Stomach (tissue), 9 donors: Measurements from ENCODE around the gene PFKFB1. TPM values are rescaled to one million over a fixed set of nuclear protein-coding genes. Genes with fewer than 3 reads are reported as not detected.

Experiments
- DNase-seq, 2 donors: peaks; one replicate each; pipeline versions ENCODE4 v3.0.0 to v3.0.0-alpha.2; 2013 to 2019
- H3K27ac ChIP-seq, 5 donors: fragments of 200-600 bp in 4 of 5; sonication (generic) in 4 of 5; one replicate each; pipeline ENCODE4 v1.5.1; 2013 to 2019; ENCODE audit warnings: mild to moderate bottlenecking in 1 of 5, moderate library complexity in 1 of 5
- H3K27me3 ChIP-seq, 3 donors: fragments of 200-600 bp; sonication (generic); one replicate each; pipeline ENCODE4 v1.5.1; 2017 to 2019; ENCODE audit warnings: mixed run types in 1 of 3
- H3K36me3 ChIP-seq, 4 donors: fragments of 200-600 bp; sonication (generic); 1 replicate in 3 of 4; 2 replicates in 1 of 4; pipeline ENCODE4 v1.5.1; 2016 to 2019
- H3K4me1 ChIP-seq, 4 donors: fragments of 200-600 bp; sonication (generic); one replicate each; pipeline ENCODE4 v1.5.1; 2016 to 2019
- H3K4me3 ChIP-seq, 4 donors: fragments of 200-600 bp; sonication (generic) in 3 of 4; one replicate each; pipeline ENCODE4 v1.5.1; 2016 to 2019; ENCODE audit warnings: mild to moderate bottlenecking in 1 of 4
- H3K9me3 ChIP-seq, 4 donors: fragments of 200-600 bp; sonication (generic); one replicate each; pipeline ENCODE4 v1.5.1; 2016 to 2019
- EP300 ChIP-seq: sonication (generic); formaldehyde crosslinking; IDR thresholded peaks from one replicate; pipeline ENCODE4 v1.6.1; 2017; ENCODE audit warnings: antibody characterized with exemption
- POLR2A ChIP-seq, 4 donors: fragments of 450-650 bp; IDR thresholded peaks; one replicate each; pipeline ENCODE4 v1.6.1; 2016; ENCODE audit warnings: antibody characterized with exemption in 4 of 4, control low read depth in 2 of 4, mild to moderate bottlenecking in 1 of 4, moderate library complexity in 1 of 4
- POLR2AphosphoS5 ChIP-seq, 3 donors: sonication (generic); formaldehyde crosslinking; IDR thresholded peaks; one replicate each; pipeline ENCODE4 v1.6.1; 2016; ENCODE audit warnings: antibody characterized with exemption in 3 of 3
- WGBS, 5 donors: extraction: QIAGEN DNeasy Blood & Tissue Kit in 3 of 5; methylation state at CpG; one replicate each; pipeline versions ENCODE4 v1.1.5 to v1.1.7; 2013 to 2018; 5-methylcytosine and 5-hydroxymethylcytosine counted together
- intact Hi-C: fragments of 100-400 bp; cut with DNase I; formaldehyde crosslinking; loops from one replicate; pipeline ENCODE4 v1.15.1; 2023; ENCODE audit warnings: low total_unique reads
- polyA plus RNA-seq, 3 donors: library from polyadenylated mRNA; stranded (reverse); fragments of 200-250 nt; gene quantifications; one replicate each; pipeline ENCODE4 v1.2.3, GENCODE V29; 2013
- total RNA-seq, 5 donors: library from RNA; depleted of rRNA; stranded (reverse); fragments of >200 nt; gene quantifications; one replicate each; pipeline versions ENCODE4 v1.1.0 to v1.2.3, GENCODE V29; 2014 to 2016
- TF ChIP-seq, protein P1 (sequence below), 7 experiments: fragments of 450-650 bp in 4 of 7; fragments of 200-600 bp in 3 of 7; sonication (generic) in 3 of 7; IDR thresholded peaks; one replicate each; pipeline ENCODE4 v1.5.1; 2016 to 2019; ENCODE audit warnings: antibody characterized with exemption in 7 of 7, control low read depth in 2 of 7, mild to moderate bottlenecking in 1 of 7
- donor health status: healthy with polysubstance abuse.
- donor health status: Bipolar disorder and iron deficiency.
- donor health status: healthy.

The PFKFB1 gene
- total and polyA plus RNA-seq, 8 donors = 0.25 to 2.0 (median 0.57) TPM; not detected in 4

GRCh38 chrX:54931107-54931506 lies 62.9 kb downstream of the PFKFB1 start:
- intact Hi-C loops = no loop called here
- WGBS, 5 donors = 61 to 93% (median 77%) methylated on average over 2 of the region's 2 CpGs
- TF ChIP-seq POLR2AphosphoS5 (IDR thresholded peaks at IDR 0.05) (no peak), EP300 (no peak), POLR2A (IDR thresholded peaks at IDR 0.05) (no peak)
- TF ChIP-seq, protein P1, sequence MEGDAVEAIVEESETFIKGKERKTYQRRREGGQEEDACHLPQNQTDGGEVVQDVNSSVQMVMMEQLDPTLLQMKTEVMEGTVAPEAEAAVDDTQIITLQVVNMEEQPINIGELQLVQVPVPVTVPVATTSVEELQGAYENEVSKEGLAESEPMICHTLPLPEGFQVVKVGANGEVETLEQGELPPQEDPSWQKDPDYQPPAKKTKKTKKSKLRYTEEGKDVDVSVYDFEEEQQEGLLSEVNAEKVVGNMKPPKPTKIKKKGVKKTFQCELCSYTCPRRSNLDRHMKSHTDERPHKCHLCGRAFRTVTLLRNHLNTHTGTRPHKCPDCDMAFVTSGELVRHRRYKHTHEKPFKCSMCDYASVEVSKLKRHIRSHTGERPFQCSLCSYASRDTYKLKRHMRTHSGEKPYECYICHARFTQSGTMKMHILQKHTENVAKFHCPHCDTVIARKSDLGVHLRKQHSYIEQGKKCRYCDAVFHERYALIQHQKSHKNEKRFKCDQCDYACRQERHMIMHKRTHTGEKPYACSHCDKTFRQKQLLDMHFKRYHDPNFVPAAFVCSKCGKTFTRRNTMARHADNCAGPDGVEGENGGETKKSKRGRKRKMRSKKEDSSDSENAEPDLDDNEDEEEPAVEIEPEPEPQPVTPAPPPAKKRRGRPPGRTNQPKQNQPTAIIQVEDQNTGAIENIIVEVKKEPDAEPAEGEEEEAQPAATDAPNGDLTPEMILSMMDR (IDR thresholded peaks at IDR 0.05) = no peak
- Histone ChIP-seq H3K9me3 (peaks cover 0 to 19% (median 3%) of the 10 kb centered on the region in 4 donors), H3K36me3 (peaks cover 0 to 45% (median 13%) of the 10 kb centered on the region in 4 donors), H3K4me1 (no peaks in the 10 kb centered on the region), H3K27ac (no peak overlapping the region), H3K27me3 (peaks cover 0 to 6% (median 0%) of the 10 kb centered on the region in 3 donors), H3K4me3 (no peak overlapping the region)
- DNase-seq = no peak

- Histone ChIP-seq H3K27ac (no peak overlapping the region), H3K36me3 (peaks cover 0 to 45% (median 13%) of the 10 kb centered on the region in 4 donors), H3K4me3 (no peak overlapping the region), H3K4me1 (no peaks in the 10 kb centered on the region), H3K27me3 (peaks cover 0 to 6% (median 0%) of the 10 kb centered on the region in 3 donors), H3K9me3 (peaks cover 0 to 19% (median 3%) of the 10 kb centered on the region in 4 donors)
- WGBS, 5 donors = 87 to 98% (median 95%) methylated on average over 6 to 17 of the region's 17 CpGs
- no peak for DNase-seq
- TF ChIP-seq POLR2A (IDR thresholded peaks at IDR 0.05) (no peak), POLR2AphosphoS5 (IDR thresholded peaks at IDR 0.05) (no peak), EP300 (no peak)
- TF ChIP-seq, protein P1 (IDR thresholded peaks at IDR 0.05) = no peak
- intact Hi-C loops = no loop called here
Observed at GRCh38 chrX:54930291-54931049, 63.5 kb downstream of the PFKFB1 start.

DNA sequence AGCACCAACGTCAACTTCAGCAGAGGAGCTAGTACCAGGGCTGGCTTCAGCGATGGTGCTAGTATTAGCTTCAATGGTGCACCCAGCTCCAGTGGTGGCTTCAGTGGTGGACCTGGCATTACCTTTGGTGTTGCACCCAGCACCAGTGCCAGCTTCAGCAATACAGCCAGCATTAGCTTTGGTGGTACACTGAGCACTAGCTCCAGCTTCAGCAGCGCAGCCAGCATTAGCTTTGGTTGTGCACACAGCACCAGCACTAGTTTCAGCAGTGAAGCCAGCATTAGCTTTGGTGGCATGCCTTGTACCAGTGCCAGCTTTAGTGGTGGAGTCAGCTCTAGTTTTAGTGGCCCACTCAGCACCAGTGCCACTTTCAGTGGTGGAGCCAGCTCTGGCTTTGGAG lies 65.1 kb downstream of the PFKFB1 start:
- peaks cover 0 to 19% (median 3%) of the 10 kb centered on the region in 4 donors for H3K9me3 ChIP-seq
- WGBS, 5 donors = 88 to 97% (median 96%) methylated on average over 3 of the region's 3 CpGs; no CpG with 5 or more reads in 1 of the 5 donors
- DNase-seq = no peak

GRCh38 chrX:54926978-54927377 lies 67.0 kb downstream of the PFKFB1 start:
- TF ChIP-seq POLR2AphosphoS5 (IDR thresholded peaks at IDR 0.05) (no peak), POLR2A (IDR thresholded peaks at IDR 0.05) (no peak), EP300 (no peak)
- TF ChIP-seq, protein P1 (IDR thresholded peaks at IDR 0.05) = no peak
- 18 to 75% (median 61%) methylated on average over 1 to 2 of the region's 2 CpGs for WGBS, 5 donors

More for the DNA sequence above, 65.1 kb downstream of the PFKFB1 start:
- no peaks in the 10 kb centered on the region for H3K27me3 ChIP-seq
- peaks cover 0 to 45% (median 13%) of the 10 kb centered on the region in 4 donors for H3K36me3 ChIP-seq
- no peaks in the 10 kb centered on the region for H3K4me1 ChIP-seq
- no peak overlapping the region for H3K27ac ChIP-seq
- H3K4me3 ChIP-seq = no peak overlapping the region
- TF ChIP-seq EP300 = no peak
- TF ChIP-seq POLR2A (IDR thresholded peaks at IDR 0.05) = no peak
- TF ChIP-seq, protein P1 (IDR thresholded peaks at IDR 0.05) = no peak
- no peak for TF ChIP-seq POLR2AphosphoS5 (IDR thresholded peaks at IDR 0.05)
- intact Hi-C loops = no loop called here

More at GRCh38 chrX:54926978-54927377, 67.0 kb downstream of the PFKFB1 start:
- no peak for DNase-seq
- Histone ChIP-seq H3K27ac (no peak overlapping the region), H3K9me3 (peaks cover 0 to 19% (median 3%) of the 10 kb centered on the region in 4 donors), H3K4me3 (no peak overlapping the region), H3K36me3 (peaks cover 0 to 45% (median 13%) of the 10 kb centered on the region in 4 donors), H3K4me1 (no peaks in the 10 kb centered on the region), H3K27me3 (no peaks in the 10 kb centered on the region)
- intact Hi-C loops = no loop called here
